Endodermal cell (in vitro differentiated cells): ENCODE measurements around the gene DPY30. TPM values are rescaled to one million over a fixed set of nuclear protein-coding genes. Genes with fewer than 3 reads are reported as not detected.

ENCODE experiments used
- DNase-seq: peaks from one replicate; pipeline ENCODE4 v3.0.0-alpha.2; 2017
- H3K27ac ChIP-seq: 2 replicates; pipeline ENCODE4 v1.5.1; 2013; ENCODE audit warnings: mild to moderate bottlenecking, low read depth, low read length, moderate library complexity
- H3K27me3 ChIP-seq: 2 replicates; pipeline ENCODE4 v1.6.1; 2013; ENCODE audit warnings: mild to moderate bottlenecking, low read length, moderate library complexity; ENCODE audit not compliant: insufficient read depth, control insufficient read depth, poor library complexity, severe bottlenecking
- H3K36me3 ChIP-seq: 2 replicates; pipeline ENCODE4 v1.7.0; 2013; ENCODE audit warnings: mild to moderate bottlenecking, low read length, moderate library complexity; ENCODE audit not compliant: control insufficient read depth, insufficient read depth
- H3K4me1 ChIP-seq: one replicate; pipeline ENCODE4 v1.7.0; 2013; ENCODE audit warnings: low read length; ENCODE audit not compliant: control insufficient read depth, insufficient read depth
- H3K4me3 ChIP-seq: 2 replicates; pipeline ENCODE4 v1.5.1; 2013; ENCODE audit warnings: mild to moderate bottlenecking, low read length, moderate library complexity
- H3K9ac ChIP-seq: 2 replicates; pipeline ENCODE4 v1.6.1; 2013; ENCODE audit warnings: mild to moderate bottlenecking, low read length, moderate library complexity; ENCODE audit not compliant: poor library complexity, severe bottlenecking; ENCODE audit errors: extremely low read depth
- H3K9me3 ChIP-seq: 2 replicates; pipeline ENCODE4 v1.6.1; 2013; ENCODE audit warnings: mild to moderate bottlenecking, low read length, moderate library complexity; ENCODE audit not compliant: control insufficient read depth
- H3K27ac Mint-ChIP-seq: 2 replicates; pipeline ENCODE4 v1.8.0; 2020; ENCODE audit warnings: mixed read lengths
- H3K27me3 Mint-ChIP-seq: 2 replicates; pipeline ENCODE4 v1.8.0; 2021; ENCODE audit warnings: mild to moderate bottlenecking, mixed read lengths; ENCODE audit not compliant: insufficient read depth
- H3K36me3 Mint-ChIP-seq: 2 replicates; pipeline ENCODE4 v1.8.0; 2020; ENCODE audit warnings: low read depth, mixed read lengths
- H3K4me1 Mint-ChIP-seq: 2 replicates; pipeline ENCODE4 v1.8.0; 2020; ENCODE audit warnings: mixed read lengths
- H3K4me3 Mint-ChIP-seq: 2 replicates; pipeline ENCODE4 v1.8.0; 2020; ENCODE audit warnings: mild to moderate bottlenecking, moderate library complexity, mixed read lengths
- H3K9me3 Mint-ChIP-seq: 2 replicates; pipeline ENCODE4 v1.8.0; 2020; ENCODE audit warnings: mild to moderate bottlenecking, mixed read lengths
- CTCF ChIP-seq: fragments of 200-600 bp; sonication (generic); conservative IDR thresholded peaks from 2 replicates; pipeline ENCODE4 v1.5.0; 2021; ENCODE audit warnings: antibody characterized with exemption, mild to moderate bottlenecking
- WGBS, 2 experiments: methylation state at CpG; one replicate each; pipeline versions ENCODE4 v1.1.5 to v1.1.7; 2013; ENCODE audit warnings: missing lambda C conversion rate in 2 of 2, mixed read lengths in 1 of 2; ENCODE audit not compliant: insufficient coverage in 1 of 2, insufficient read length in 1 of 2; 5-methylcytosine and 5-hydroxymethylcytosine counted together
- total RNA-seq, 2 donors: library from RNA; stranded (reverse); fragmentation: NEBNext Ultra II Directional in 1 of 2; extraction: Animal tissue kit (Norgen Biotek cat#: 25700) in 1 of 2; gene quantifications; 2 replicates in 1 of 2; 3 replicates in 1 of 2; pipeline ENCODE4 v1.2.1, GENCODE V29; 2021

Gene DPY30
- total RNA-seq, 2 donors from 2014 or later: 146 to 173 TPM

GRCh38 chr2:31998731-31999383 is 40.7 kb downstream of the DPY30 start:
- DNase-seq: no peak
- Histone ChIP-seq H3K27me3 (no peaks in the 10 kb centered on the region), H3K9ac (no peak overlapping the region), H3K27ac (no peak overlapping the region), H3K4me3 (no peak overlapping the region), H3K4me1 (no peaks in the 10 kb centered on the region), H3K9me3 (no peaks in the 10 kb centered on the region), H3K36me3 (peaks cover 3% of the 10 kb centered on the region)
- H3K4me3 Mint-ChIP-seq: no peak overlapping the region
- H3K36me3 Mint-ChIP-seq: peaks cover 6% of the 10 kb centered on the region
- WGBS, 2 experiments: 82 to 92% methylated on average over 4 of the region's 4 CpGs
- TF ChIP-seq CTCF: no peak
- peak overlapping the region; percentile 1 for H3K27ac Mint-ChIP-seq
- H3K4me1 Mint-ChIP-seq: peaks cover 8% of the 10 kb centered on the region
- no peaks in the 10 kb centered on the region for H3K27me3 Mint-ChIP-seq
- no peaks in the 10 kb centered on the region for H3K9me3 Mint-ChIP-seq

GRCh38 chr2:31997653-31998052 is 42.0 kb downstream of the DPY30 start:
- Histone ChIP-seq H3K27ac (no peak overlapping the region), H3K4me1 (no peaks in the 10 kb centered on the region), H3K27me3 (no peaks in the 10 kb centered on the region), H3K9me3 (no peaks in the 10 kb centered on the region), H3K36me3 (peaks cover 3% of the 10 kb centered on the region), H3K4me3 (no peak overlapping the region), H3K9ac (no peak overlapping the region)
- no peak overlapping the region for H3K27ac Mint-ChIP-seq
- H3K36me3 Mint-ChIP-seq: peaks cover 6% of the 10 kb centered on the region
- no peak for DNase-seq
- TF ChIP-seq CTCF: no peak
- peaks cover 8% of the 10 kb centered on the region for H3K4me1 Mint-ChIP-seq
- no peaks in the 10 kb centered on the region for H3K9me3 Mint-ChIP-seq
- H3K4me3 Mint-ChIP-seq: no peak overlapping the region
- H3K27me3 Mint-ChIP-seq: no peaks in the 10 kb centered on the region
- WGBS, 2 experiments: 93 to 94% methylated on average over 3 of the region's 3 CpGs

GRCh38 chr2:31996571-31997150 is 42.9 kb downstream of the DPY30 start:
- peaks cover 6% of the 10 kb centered on the region for H3K36me3 Mint-ChIP-seq
- no peak overlapping the region for H3K27ac ChIP-seq
- H3K9me3 ChIP-seq: no peaks in the 10 kb centered on the region
- H3K9me3 Mint-ChIP-seq: no peaks in the 10 kb centered on the region
- no peaks in the 10 kb centered on the region for H3K27me3 Mint-ChIP-seq
- peaks cover 3% of the 10 kb centered on the region for H3K36me3 ChIP-seq
- no peak for TF ChIP-seq CTCF
- no peaks in the 10 kb centered on the region for H3K4me1 ChIP-seq
- H3K4me3 ChIP-seq: no peak overlapping the region
- DNase-seq: no peak
- no peak overlapping the region for H3K4me3 Mint-ChIP-seq
- 94 to 97% methylated on average over 6 of the region's 6 CpGs for WGBS, 2 experiments
- H3K4me1 Mint-ChIP-seq: peaks cover 8% of the 10 kb centered on the region
- no peak overlapping the region for H3K27ac Mint-ChIP-seq
- no peaks in the 10 kb centered on the region for H3K27me3 ChIP-seq
- H3K9ac ChIP-seq: no peak overlapping the region
